ENCODE data around the gene ATRNL1. TPM values are rescaled to one million over a fixed set of nuclear protein-coding genes. Genes with fewer than 3 reads are reported as not detected.

ATRNL1 gene
- polyA plus RNA-seq, 1 donor from 2014 or later, result 47.8 TPM

GRCh38 chr10:115971921-115972320, 878.8 kb downstream of the ATRNL1 start:
- Histone ChIP-seq H3F3A (ENCODE audit: insufficient read depth, low read length, poor library complexity, severe bottlenecking) (no peaks in the 10 kb centered on the region), H3K4me3 (ENCODE audit: low read length) (no peak overlapping the region), H3K27ac (ENCODE audit: low read length) (no peak overlapping the region), H3K79me2 (replicated peaks; ENCODE audit: insufficient read depth, low read length) (no peaks in the 10 kb centered on the region), H4K20me1 (ENCODE audit: insufficient read depth) (no peaks in the 10 kb centered on the region), H3K9me2 (ENCODE audit: insufficient read depth, low read length) (no peaks in the 10 kb centered on the region), H3K27me3 (ENCODE audit: insufficient read depth, low read depth, low read length) (no peaks in the 10 kb centered on the region), H3K9ac (ENCODE audit: low read length) (no peak overlapping the region), H2AFZ (ENCODE audit: low read depth, low read length) (no peak overlapping the region), H3K36me3 (ENCODE audit: insufficient read depth, low read length) (no peaks in the 10 kb centered on the region), H3K9me3 (ENCODE audit: low read length) (no peaks in the 10 kb centered on the region), H3K4me2 (ENCODE audit: low read length) (no peak overlapping the region)
- TF ChIP-seq TAF1 (IDR thresholded peaks at IDR 0.05; ENCODE audit: low read depth) (no peak), EP300 (conservative IDR thresholded peaks at IDR 0.05; ENCODE audit: poor library complexity, severe bottlenecking) (no peak), SMC3 (conservative IDR thresholded peaks at IDR 0.05; ENCODE audit: poor library complexity) (no peak), RAD21 (conservative IDR thresholded peaks at IDR 0.05) (no peak), MXI1 (conservative IDR thresholded peaks at IDR 0.05; ENCODE audit: poor library complexity, severe bottlenecking) (no peak), EZH2 (IDR thresholded peaks at IDR 0.05; ENCODE audit: borderline replicate concordance, insufficient read depth, low read length, poor library complexity, severe bottlenecking) (no peak), POLR2AphosphoS5 (IDR thresholded peaks at IDR 0.05) (no peak), CTCF (IDR thresholded peaks at IDR 0.05; ENCODE audit: poor library complexity, severe bottlenecking) (no peak), REST (IDR thresholded peaks at IDR 0.05; ENCODE audit: borderline replicate concordance) (no peak)

- TF ChIP-seq CTCF (IDR thresholded peaks at IDR 0.05; ENCODE audit: poor library complexity, severe bottlenecking), result no peak
- TF ChIP-seq REST (IDR thresholded peaks at IDR 0.05; ENCODE audit: borderline replicate concordance), result no peak
- no peak for TF ChIP-seq RAD21 (conservative IDR thresholded peaks at IDR 0.05)
- no peak for TF ChIP-seq POLR2AphosphoS5 (IDR thresholded peaks at IDR 0.05)
- no peak for TF ChIP-seq MXI1 (conservative IDR thresholded peaks at IDR 0.05; ENCODE audit: poor library complexity, severe bottlenecking)
- TF ChIP-seq SMC3 (conservative IDR thresholded peaks at IDR 0.05; ENCODE audit: poor library complexity), result no peak
- TF ChIP-seq TAF1 (IDR thresholded peaks at IDR 0.05; ENCODE audit: low read depth), result no peak
- no peak for TF ChIP-seq EP300 (conservative IDR thresholded peaks at IDR 0.05; ENCODE audit: poor library complexity, severe bottlenecking)
- no peak for TF ChIP-seq EZH2 (IDR thresholded peaks at IDR 0.05; ENCODE audit: borderline replicate concordance, insufficient read depth, low read length, poor library complexity, severe bottlenecking)
- no peak overlapping the region for H3K27ac ChIP-seq (ENCODE audit: low read length)
- no peak overlapping the region for H2AFZ ChIP-seq (ENCODE audit: low read depth, low read length)
- H3K36me3 ChIP-seq (ENCODE audit: insufficient read depth, low read length), result no peaks in the 10 kb centered on the region
- no peak overlapping the region for H3K4me3 ChIP-seq (ENCODE audit: low read length)
- no peaks in the 10 kb centered on the region for H3K27me3 ChIP-seq (ENCODE audit: insufficient read depth, low read depth, low read length)
- H3K79me2 ChIP-seq (replicated peaks; ENCODE audit: insufficient read depth, low read length), result no peaks in the 10 kb centered on the region
- H3K9ac ChIP-seq (ENCODE audit: low read length), result no peak overlapping the region
- H3K9me2 ChIP-seq (ENCODE audit: insufficient read depth, low read length), result no peaks in the 10 kb centered on the region
- H3K4me2 ChIP-seq (ENCODE audit: low read length), result no peak overlapping the region
- no peaks in the 10 kb centered on the region for H4K20me1 ChIP-seq (ENCODE audit: insufficient read depth)
- no peaks in the 10 kb centered on the region for H3K9me3 ChIP-seq (ENCODE audit: low read length)
- no peaks in the 10 kb centered on the region for H3F3A ChIP-seq (ENCODE audit: insufficient read depth, low read length, poor library complexity, severe bottlenecking)
Measured at GRCh38 chr10:115972426-115972825, 879.3 kb downstream of the ATRNL1 start.
